Mesendoderm (in vitro differentiated cells): ENCODE measurements around the gene BCAN.

ENCODE experiments used
- DNase-seq: peaks from one replicate; pipeline ENCODE4 v3.0.0; 2013
- H2AK5ac ChIP-seq: 2 replicates; pipeline ENCODE4 v1.6.1; 2013; ENCODE audit warnings: low read length, inconsistent platforms
- H2BK120ac ChIP-seq: 2 replicates; pipeline ENCODE4 v1.6.1; 2013; ENCODE audit warnings: low read depth, mild to moderate bottlenecking, low read length, moderate library complexity, mixed read lengths
- H2BK15ac ChIP-seq: replicated peaks from 2 replicates; pipeline ENCODE4 v1.6.1; 2013; ENCODE audit warnings: low read depth, mild to moderate bottlenecking, moderate library complexity
- H2BK5ac ChIP-seq: 2 replicates; pipeline ENCODE4 v1.6.1; 2013; ENCODE audit warnings: low read length, inconsistent platforms
- H3K18ac ChIP-seq: 2 replicates; pipeline ENCODE4 v1.6.1; 2013; ENCODE audit warnings: mild to moderate bottlenecking, low read length, mixed read lengths
- H3K23ac ChIP-seq: one replicate; pipeline ENCODE4 v1.6.1; 2013; ENCODE audit warnings: low read length
- H3K27ac ChIP-seq: 2 replicates; pipeline ENCODE4 v1.5.1; 2013; ENCODE audit warnings: low read depth, mild to moderate bottlenecking, inconsistent platforms, low read length, moderate library complexity
- H3K27me3 ChIP-seq: 2 replicates; pipeline ENCODE4 v1.6.1; 2013; ENCODE audit warnings: low read length, control low read depth, mild to moderate bottlenecking, inconsistent platforms; ENCODE audit not compliant: insufficient read depth, poor library complexity
- H3K36me3 ChIP-seq: 2 replicates; pipeline ENCODE4 v1.6.1; 2013; ENCODE audit warnings: low read length, inconsistent platforms; ENCODE audit not compliant: control insufficient read depth, insufficient read depth
- H3K4ac ChIP-seq: one replicate; pipeline ENCODE4 v1.6.1; 2013; ENCODE audit warnings: low read depth, mild to moderate bottlenecking, low read length, moderate library complexity
- H3K4me1 ChIP-seq: 2 replicates; pipeline ENCODE4 v1.6.1; 2013; ENCODE audit warnings: low read depth, low read length, inconsistent platforms; ENCODE audit not compliant: control insufficient read depth
- H3K4me2 ChIP-seq: 2 replicates; pipeline ENCODE4 v1.6.1; 2013; ENCODE audit warnings: low read length
- H3K4me3 ChIP-seq: 2 replicates; pipeline ENCODE4 v1.5.1; 2013; ENCODE audit warnings: mild to moderate bottlenecking, low read length
- H3K56ac ChIP-seq: one replicate; pipeline ENCODE4 v1.6.1; 2013; ENCODE audit warnings: low read length
- H3K79me1 ChIP-seq: 2 replicates; pipeline ENCODE4 v1.6.1; 2013; ENCODE audit warnings: low read length, inconsistent platforms
- H3K79me2 ChIP-seq: 2 replicates; pipeline ENCODE4 v1.6.1; 2013; ENCODE audit warnings: mild to moderate bottlenecking, low read length; ENCODE audit not compliant: control insufficient read depth, insufficient read depth
- H3K9ac ChIP-seq: 2 replicates; pipeline ENCODE4 v1.6.1; 2013; ENCODE audit warnings: low read length, inconsistent platforms
- H4K5ac ChIP-seq: one replicate; pipeline ENCODE4 v1.6.1; 2013; ENCODE audit warnings: low read length
- H4K8ac ChIP-seq: one replicate; pipeline ENCODE4 v1.6.1; 2013; ENCODE audit warnings: low read depth, mild to moderate bottlenecking, control low read depth, low read length, moderate library complexity
- WGBS: extraction: QIAGEN DNeasy Blood & Tissue Kit; methylation state at CpG from one replicate; pipeline ENCODE4 v1.1.7; 2013; ENCODE audit warnings: low lambda C conversion rate, missing lambda C conversion rate; ENCODE audit not compliant: insufficient coverage; ENCODE audit errors: extremely low coverage; 5-methylcytosine and 5-hydroxymethylcytosine counted together

Gene BCAN

DNA sequence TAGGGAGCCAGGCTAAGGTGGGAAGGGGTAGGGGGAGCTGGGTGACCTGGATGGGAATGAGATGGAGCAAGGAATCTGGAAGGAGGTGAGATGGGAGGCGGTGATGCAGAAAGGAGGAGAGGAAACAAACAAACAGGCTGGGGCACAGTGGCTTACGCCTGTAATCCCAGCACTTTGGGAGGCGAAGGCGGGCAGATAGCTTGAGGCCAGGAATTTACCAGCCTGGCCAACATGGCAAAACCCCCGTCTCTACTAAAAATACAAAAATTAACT, 52.7 kb downstream of the BCAN start:
- H3K18ac ChIP-seq, result peak overlapping the region; percentile 64
- H3K4me2 ChIP-seq, result no peak overlapping the region
- no CpG with 5 or more reads among the region's 5 CpGs for WGBS
- H3K27ac ChIP-seq, result peak overlapping the region; percentile 69
- no peak for DNase-seq
- H3K9ac ChIP-seq, result peak overlapping the region; percentile 75
- no peak overlapping the region for H4K5ac ChIP-seq
- no peaks in the 10 kb centered on the region for H3K79me1 ChIP-seq
- H3K79me2 ChIP-seq, result no peaks in the 10 kb centered on the region
- H2BK15ac ChIP-seq, result no peak overlapping the region
- H3K36me3 ChIP-seq, result peaks cover 3% of the 10 kb centered on the region
- no peak overlapping the region for H4K8ac ChIP-seq
- no peak overlapping the region for H3K23ac ChIP-seq
- no peak overlapping the region for H3K4me3 ChIP-seq
- H3K4ac ChIP-seq, result no peak overlapping the region
- H3K56ac ChIP-seq, result peak overlapping the region; percentile 92
- H3K4me1 ChIP-seq, result peaks cover 31% of the 10 kb centered on the region
- H2BK5ac ChIP-seq, result peak overlapping the region; percentile 76
- H2BK120ac ChIP-seq, result peak overlapping the region; percentile 9
- no peak overlapping the region for H2AK5ac ChIP-seq
- no peaks in the 10 kb centered on the region for H3K27me3 ChIP-seq

DNA sequence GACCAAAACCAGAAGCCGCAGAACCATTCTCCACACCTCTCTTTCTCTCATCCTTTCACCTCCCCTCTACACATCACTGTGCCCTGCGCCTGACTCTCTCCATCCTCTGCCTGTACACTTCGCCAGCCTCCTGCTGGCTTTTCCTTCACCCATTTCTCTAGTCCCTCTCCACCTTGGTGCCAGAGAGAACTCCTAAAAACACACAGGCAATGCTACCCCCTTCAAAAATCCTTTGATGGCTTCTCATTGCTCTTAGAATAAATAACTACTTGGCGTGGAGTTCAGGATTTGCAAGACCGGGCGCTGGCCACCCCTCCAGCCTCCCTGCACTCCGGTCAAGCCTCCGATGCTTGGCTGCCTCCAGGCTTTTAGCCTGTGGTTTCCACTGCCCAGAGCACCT, 54.8 kb downstream of the BCAN start:
- Histone ChIP-seq H4K5ac (no peak overlapping the region), H3K27ac (no peak overlapping the region), H3K23ac (no peak overlapping the region), H3K9ac (no peak overlapping the region), H4K8ac (no peak overlapping the region), H3K18ac (no peak overlapping the region), H3K27me3 (no peaks in the 10 kb centered on the region), H2BK5ac (no peak overlapping the region), H3K4ac (no peak overlapping the region), H3K56ac (no peak overlapping the region), H2BK120ac (no peak overlapping the region), H3K79me2 (no peaks in the 10 kb centered on the region), H2BK15ac (no peak overlapping the region), H3K36me3 (peaks cover 5% of the 10 kb centered on the region), H3K4me2 (no peak overlapping the region), H3K4me3 (no peak overlapping the region), H2AK5ac (no peak overlapping the region), H3K4me1 (peaks cover 18% of the 10 kb centered on the region), H3K79me1 (no peaks in the 10 kb centered on the region)
- WGBS, result no CpG with 5 or more reads among the region's 8 CpGs
- DNase-seq, result no peak

DNA sequence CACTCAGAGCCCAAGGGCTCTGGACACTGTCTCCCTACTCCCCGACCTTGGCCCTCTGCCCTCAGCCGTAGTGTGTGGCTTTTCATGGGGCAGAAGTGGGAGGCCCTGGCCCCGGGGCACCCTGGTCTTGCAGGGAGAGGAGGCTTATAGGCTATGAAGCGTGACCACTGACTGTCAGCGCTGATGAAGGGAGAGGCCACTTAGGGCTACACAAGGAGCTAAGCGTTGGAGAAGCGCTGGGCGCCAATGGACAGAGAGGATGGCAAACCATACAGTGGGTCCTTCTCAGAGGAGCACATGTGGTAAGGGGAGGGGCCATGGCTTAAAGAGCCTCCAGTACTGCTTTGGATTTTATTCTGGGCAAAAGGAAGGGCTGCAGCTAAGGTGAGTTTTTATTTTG, 55.6 kb downstream of the BCAN start:
- Histone ChIP-seq H2BK5ac (no peak overlapping the region), H3K4me1 (peaks cover 13% of the 10 kb centered on the region), H2BK15ac (no peak overlapping the region), H3K9ac (no peak overlapping the region), H4K8ac (no peak overlapping the region), H3K27ac (no peak overlapping the region), H3K4me2 (no peak overlapping the region), H2BK120ac (no peak overlapping the region), H4K5ac (no peak overlapping the region), H2AK5ac (no peak overlapping the region), H3K23ac (no peak overlapping the region), H3K36me3 (peaks cover 5% of the 10 kb centered on the region), H3K4ac (no peak overlapping the region), H3K56ac (no peak overlapping the region), H3K79me1 (no peaks in the 10 kb centered on the region), H3K27me3 (no peaks in the 10 kb centered on the region), H3K18ac (no peak overlapping the region), H3K79me2 (no peaks in the 10 kb centered on the region), H3K4me3 (no peak overlapping the region)
- WGBS, result no CpG with 5 or more reads among the region's 8 CpGs
- no peak for DNase-seq

DNA sequence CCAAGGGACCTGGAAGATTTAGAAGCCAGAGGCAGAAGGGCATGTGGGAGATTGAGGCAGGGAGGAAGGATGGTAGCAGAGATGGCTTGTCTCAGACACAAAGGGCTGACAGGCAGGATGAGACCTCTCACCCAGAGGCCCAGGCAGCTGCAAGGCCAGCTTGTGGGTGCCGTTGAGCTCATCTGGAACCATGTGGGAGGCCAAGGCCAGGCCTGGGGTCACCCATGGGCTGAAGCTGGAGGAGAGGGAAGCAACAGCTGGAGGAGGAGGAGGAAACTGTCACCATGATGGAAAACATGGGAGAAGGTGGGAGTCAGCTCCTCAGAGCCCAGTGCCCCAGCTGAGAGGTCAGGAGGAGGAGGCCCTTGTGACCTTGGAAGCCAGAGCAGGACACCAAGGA, 57.1 kb downstream of the BCAN start:
- no peak for DNase-seq
- no CpG with 5 or more reads among the region's 1 CpG for WGBS

DNA sequence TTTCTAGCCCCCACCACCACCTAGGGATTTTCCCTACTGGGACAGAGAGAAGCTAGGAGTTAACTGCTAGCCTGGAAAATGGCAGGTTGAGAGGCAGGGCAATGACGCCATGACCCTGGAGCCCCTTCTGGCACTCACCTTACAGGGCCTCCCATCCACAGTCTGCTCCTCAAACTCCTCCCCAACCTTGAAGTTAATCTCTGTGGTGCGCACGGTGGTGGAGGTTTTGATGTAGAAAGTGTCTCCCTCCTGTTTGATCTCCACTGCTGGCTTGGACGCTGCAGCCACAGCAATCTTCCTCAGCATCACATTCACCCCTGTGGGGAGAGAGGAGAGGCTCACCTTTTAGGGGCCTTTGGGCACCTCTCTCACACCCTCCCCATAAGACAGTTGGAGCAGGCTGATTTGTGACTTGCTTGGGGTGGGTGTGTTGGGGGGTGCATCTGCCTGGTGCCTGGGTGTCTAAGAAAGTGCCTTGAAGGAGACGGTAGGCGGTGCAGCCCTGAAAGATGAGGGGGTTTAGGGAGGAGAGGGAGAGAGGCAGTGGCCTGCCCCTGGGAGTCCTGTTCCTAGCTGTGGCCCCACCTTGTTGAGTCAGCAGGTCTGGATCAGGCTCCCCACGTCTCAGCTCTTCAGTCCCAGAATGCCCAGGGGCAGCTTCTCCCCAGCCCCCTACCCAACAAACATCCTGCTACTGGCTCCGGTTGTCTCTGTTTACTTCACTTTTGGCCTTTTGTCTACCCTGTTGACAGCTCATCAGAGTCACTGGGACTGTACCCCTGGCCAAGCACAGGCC, 59.0 kb downstream of the BCAN start:
- Histone ChIP-seq H2BK15ac (no peak overlapping the region), H3K27me3 (no peaks in the 10 kb centered on the region)
- WGBS, result no CpG with 5 or more reads among the region's 8 CpGs

More for the DNA sequence above, 57.1 kb downstream of the BCAN start:
- Histone ChIP-seq H3K56ac (no peak overlapping the region), H2BK5ac (no peak overlapping the region), H3K4me1 (peaks cover 11% of the 10 kb centered on the region), H3K36me3 (peaks cover 5% of the 10 kb centered on the region), H3K79me2 (peaks cover 2% of the 10 kb centered on the region), H2BK120ac (no peak overlapping the region), H4K8ac (no peak overlapping the region), H3K27ac (no peak overlapping the region), H3K4ac (no peak overlapping the region), H3K79me1 (peaks cover 2% of the 10 kb centered on the region), H4K5ac (no peak overlapping the region), H3K23ac (no peak overlapping the region), H2BK15ac (no peak overlapping the region), H3K4me2 (no peak overlapping the region), H3K27me3 (no peaks in the 10 kb centered on the region), H3K18ac (no peak overlapping the region), H3K9ac (no peak overlapping the region), H3K4me3 (no peak overlapping the region), H2AK5ac (no peak overlapping the region)

DNA sequence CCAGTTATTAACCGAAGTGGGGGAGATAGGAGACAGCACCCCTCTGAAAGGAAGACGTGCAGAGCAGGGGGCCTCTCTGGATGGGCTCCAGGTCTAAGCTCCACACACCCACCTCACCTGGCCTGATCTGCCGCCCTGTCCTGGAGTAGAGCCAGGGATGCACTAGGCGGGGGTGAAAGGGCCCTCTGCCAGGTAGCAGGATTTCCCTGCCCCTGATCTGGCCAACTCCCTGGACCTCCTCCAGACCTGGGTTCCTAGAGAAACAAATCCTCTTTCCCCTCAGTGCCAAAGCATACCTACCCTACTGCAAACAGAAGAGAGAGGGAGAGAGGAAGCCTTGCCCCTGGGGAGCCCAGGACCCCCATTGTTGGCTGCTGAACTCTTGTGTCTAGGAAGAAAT, 61.4 kb downstream of the BCAN start:
- no peak overlapping the region for H4K8ac ChIP-seq
- no peak overlapping the region for H4K5ac ChIP-seq
- no peak overlapping the region for H3K18ac ChIP-seq
- H3K27ac ChIP-seq, result no peak overlapping the region
- H3K4me2 ChIP-seq, result peak overlapping the region; percentile 7
- H2BK120ac ChIP-seq, result no peak overlapping the region
- H3K27me3 ChIP-seq, result no peaks in the 10 kb centered on the region
- peak overlapping the region; percentile 60 for H3K9ac ChIP-seq
- H3K4me1 ChIP-seq, result peaks cover 23% of the 10 kb centered on the region
- H3K36me3 ChIP-seq, result peaks cover 5% of the 10 kb centered on the region
- H3K4me3 ChIP-seq, result no peak overlapping the region
- H3K79me2 ChIP-seq, result peaks cover 3% of the 10 kb centered on the region
- no peak overlapping the region for H2BK5ac ChIP-seq
- H3K23ac ChIP-seq, result no peak overlapping the region
- no peak overlapping the region for H3K4ac ChIP-seq
- H3K79me1 ChIP-seq, result peaks cover 2% of the 10 kb centered on the region
- DNase-seq, result no peak
- H2AK5ac ChIP-seq, result no peak overlapping the region
- H3K56ac ChIP-seq, result peak overlapping the region; percentile 53
- H2BK15ac ChIP-seq, result no peak overlapping the region
- WGBS, result no CpG with 5 or more reads among the region's 4 CpGs

More for the DNA sequence above, 59.0 kb downstream of the BCAN start:
- H3K23ac ChIP-seq, result no peak overlapping the region
- no peak overlapping the region for H4K5ac ChIP-seq
- no peak overlapping the region for H3K18ac ChIP-seq
- H3K27ac ChIP-seq, result no peak overlapping the region
- DNase-seq, result no peak
- peaks cover 12% of the 10 kb centered on the region for H3K4me1 ChIP-seq
- no peak overlapping the region for H3K56ac ChIP-seq
- H3K36me3 ChIP-seq, result peaks cover 5% of the 10 kb centered on the region
- no peak overlapping the region for H4K8ac ChIP-seq
- no peak overlapping the region for H2BK120ac ChIP-seq
- H3K79me2 ChIP-seq, result peaks cover 3% of the 10 kb centered on the region
- H3K4me3 ChIP-seq, result no peak overlapping the region
- H2AK5ac ChIP-seq, result no peak overlapping the region
- no peak overlapping the region for H3K4me2 ChIP-seq
- H2BK5ac ChIP-seq, result no peak overlapping the region
- H3K9ac ChIP-seq, result no peak overlapping the region
- H3K4ac ChIP-seq, result no peak overlapping the region
- peaks cover 2% of the 10 kb centered on the region for H3K79me1 ChIP-seq
